ENCODE results near the gene MAN1C1.

The MAN1C1 gene

GRCh38 chr1:25669781-25670567 is 53.4 kb downstream of the MAN1C1 start:
- H3K27me3 Mint-ChIP-seq (ENCODE audit: low read depth), result peaks cover 12% of the 10 kb centered on the region
- H3K27ac Mint-ChIP-seq, result peak overlapping the region; percentile 41 to 57 (median 44)
- no peaks in the 10 kb centered on the region for H3K9me3 Mint-ChIP-seq
- H3K4me1 Mint-ChIP-seq, result peaks cover 56% of the 10 kb centered on the region
- H3K36me3 Mint-ChIP-seq (ENCODE audit: low read depth), result no peaks in the 10 kb centered on the region
- TF ChIP-seq CTCF (IDR thresholded peaks at IDR 0.05; ENCODE audit: unreplicated experiment in 3 of 3), result no peak
- H3K4me3 Mint-ChIP-seq, result no peak overlapping the region

- H3K27ac Mint-ChIP-seq, result no peak overlapping the region
- H3K4me3 Mint-ChIP-seq, result no peak overlapping the region
- TF ChIP-seq CTCF (IDR thresholded peaks at IDR 0.05; ENCODE audit: unreplicated experiment in 3 of 3), result no peak
- H3K9me3 Mint-ChIP-seq, result no peaks in the 10 kb centered on the region
- H3K4me1 Mint-ChIP-seq, result peaks cover 46% of the 10 kb centered on the region
- peaks cover 16% of the 10 kb centered on the region for H3K27me3 Mint-ChIP-seq (ENCODE audit: low read depth)
- H3K36me3 Mint-ChIP-seq (ENCODE audit: low read depth), result no peaks in the 10 kb centered on the region
Measured at GRCh38 chr1:25671929-25672328, 55.3 kb downstream of the MAN1C1 start.

DNA sequence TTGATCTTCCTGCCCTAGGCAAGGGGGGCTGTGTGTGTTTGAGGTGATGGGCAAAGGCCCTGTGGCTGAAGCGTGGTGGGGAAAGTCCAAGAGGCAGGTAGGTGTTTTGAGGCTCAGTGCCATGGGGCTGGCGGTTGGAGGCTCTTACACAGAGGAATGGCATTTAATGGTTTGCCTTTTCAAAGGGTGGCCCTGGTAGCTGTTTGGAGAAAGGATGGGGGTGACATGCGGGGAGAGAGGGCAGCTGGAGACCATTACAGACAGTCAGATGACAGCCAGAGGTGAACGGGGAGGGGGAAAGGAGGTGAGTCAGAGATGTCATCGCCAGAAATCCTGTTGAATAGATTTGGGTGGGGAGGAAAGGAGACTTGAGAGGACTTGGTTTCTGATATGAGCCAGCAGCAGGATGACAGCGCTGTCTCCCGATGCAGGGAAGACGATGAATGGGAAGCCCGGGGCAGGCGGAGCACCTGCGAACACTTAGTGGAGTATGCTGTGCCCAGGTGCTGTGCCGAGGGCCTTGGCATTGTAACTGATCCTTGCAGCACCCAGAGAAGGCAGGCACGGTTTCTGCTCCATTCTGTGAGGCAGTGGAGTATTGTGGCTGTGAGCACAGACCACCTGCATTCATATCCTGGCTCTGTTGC is 56.3 kb downstream of the MAN1C1 start:
- peaks cover 48% of the 10 kb centered on the region for H3K4me1 Mint-ChIP-seq
- TF ChIP-seq CTCF (IDR thresholded peaks at IDR 0.05; ENCODE audit: unreplicated experiment in 3 of 3), result no peak
- no peak overlapping the region for H3K27ac Mint-ChIP-seq
- H3K9me3 Mint-ChIP-seq, result no peaks in the 10 kb centered on the region
- H3K36me3 Mint-ChIP-seq (ENCODE audit: low read depth), result no peaks in the 10 kb centered on the region
- H3K4me3 Mint-ChIP-seq, result no peak overlapping the region
- H3K27me3 Mint-ChIP-seq (ENCODE audit: low read depth), result peaks cover 16% of the 10 kb centered on the region

DNA sequence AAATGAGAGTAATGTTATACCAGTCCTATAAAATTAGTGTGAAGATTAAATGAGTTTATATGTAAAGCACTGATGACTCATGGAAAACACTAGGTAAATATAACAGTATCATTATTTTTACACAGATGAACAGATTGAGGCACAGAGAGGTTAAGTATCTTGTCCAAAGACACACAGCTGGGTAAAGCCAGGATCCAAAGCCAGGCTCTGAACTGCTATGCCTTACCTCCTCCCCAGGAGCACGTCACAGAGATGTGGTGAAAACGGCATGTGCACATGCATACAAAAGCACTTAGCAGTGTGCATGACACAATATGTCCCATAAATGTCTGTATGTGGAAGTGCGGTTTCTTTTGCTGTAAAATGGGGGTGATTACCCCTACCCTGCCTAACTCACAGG is 56.9 kb downstream of the MAN1C1 start:
- peaks cover 42% of the 10 kb centered on the region for H3K4me1 Mint-ChIP-seq
- no peak overlapping the region for H3K4me3 Mint-ChIP-seq
- H3K27ac Mint-ChIP-seq, result no peak overlapping the region
- H3K36me3 Mint-ChIP-seq (ENCODE audit: low read depth), result no peaks in the 10 kb centered on the region
- no peaks in the 10 kb centered on the region for H3K9me3 Mint-ChIP-seq
- peaks cover 16% of the 10 kb centered on the region for H3K27me3 Mint-ChIP-seq (ENCODE audit: low read depth)
- TF ChIP-seq CTCF (IDR thresholded peaks at IDR 0.05; ENCODE audit: unreplicated experiment in 3 of 3), result no peak

GRCh38 chr1:25673962-25674806 is 57.6 kb downstream of the MAN1C1 start:
- H3K36me3 Mint-ChIP-seq (ENCODE audit: low read depth), result no peaks in the 10 kb centered on the region
- no peak for TF ChIP-seq CTCF (IDR thresholded peaks at IDR 0.05; ENCODE audit: unreplicated experiment in 3 of 3)
- no peaks in the 10 kb centered on the region for H3K9me3 Mint-ChIP-seq
- no peak overlapping the region for H3K27ac Mint-ChIP-seq
- H3K27me3 Mint-ChIP-seq (ENCODE audit: low read depth), result peaks cover 21% of the 10 kb centered on the region
- H3K4me3 Mint-ChIP-seq, result no peak overlapping the region
- peaks cover 36% of the 10 kb centered on the region for H3K4me1 Mint-ChIP-seq

All from nephron (organoid).